ENCODE data around the gene PLA2G4E. TPM values are rescaled to one million over a fixed set of nuclear protein-coding genes. Genes with fewer than 3 reads are reported as not detected.

PLA2G4E gene
- total and polyA plus RNA-seq, 2 experiments from 2014 or later = not detected

DNA sequence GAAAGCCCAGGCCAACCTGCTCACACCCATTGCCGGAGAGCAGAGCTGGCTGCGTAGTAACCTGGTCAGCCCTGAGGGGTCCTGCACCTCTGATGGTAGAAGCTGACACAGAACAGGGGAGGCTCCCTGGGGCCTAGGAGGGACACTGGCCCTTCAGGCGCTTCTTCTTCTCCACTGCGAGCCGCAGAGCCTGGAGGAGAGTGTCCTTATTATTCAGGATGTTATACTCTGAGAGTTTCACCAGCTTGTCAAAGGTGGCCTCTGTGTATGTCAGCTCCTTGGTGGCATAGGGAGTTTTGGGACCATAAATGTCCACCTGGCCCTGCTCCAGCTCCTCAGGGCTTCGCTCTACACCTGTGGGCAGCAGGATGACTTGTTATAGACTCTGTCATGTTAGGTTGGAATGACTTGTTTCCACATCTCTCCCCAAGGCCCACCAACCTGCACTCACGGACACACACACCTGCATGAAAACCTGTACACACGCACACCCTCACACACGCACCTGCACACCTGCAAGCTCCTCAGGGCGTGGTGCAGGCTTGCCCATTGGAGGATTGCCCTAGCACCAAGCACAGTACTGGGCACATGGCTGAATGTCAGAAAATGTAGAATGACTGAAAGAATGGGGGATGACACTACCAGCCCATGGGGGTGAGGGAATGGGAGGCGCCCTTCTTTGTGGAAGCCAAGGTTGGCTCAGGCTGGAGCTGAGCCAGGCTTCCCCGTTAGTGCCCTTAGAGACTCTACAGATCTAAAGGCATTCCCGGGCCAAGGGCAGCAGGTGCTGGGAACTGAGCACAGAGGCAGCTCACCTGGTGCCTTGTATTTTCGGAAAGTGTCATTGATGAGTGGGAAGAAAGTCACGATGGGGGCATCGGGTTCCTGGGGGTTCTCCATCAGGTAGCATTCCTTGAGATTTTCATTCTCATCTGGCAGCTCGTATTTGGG is 36.9 kb downstream of the PLA2G4E start:
- Histone ChIP-seq H3K27me3 (ENCODE audit: insufficient read depth) (no peaks in the 10 kb centered on the region), H3K79me2 (replicated peaks; ENCODE audit: insufficient read depth) (no peaks in the 10 kb centered on the region), H2AFZ (no peak overlapping the region), H4K20me1 (replicated peaks; ENCODE audit: insufficient read depth) (no peaks in the 10 kb centered on the region), H3K27ac (ENCODE audit: low read depth) (no peak overlapping the region), H3K4me1 (ENCODE audit: insufficient read depth) (peaks cover 13% of the 10 kb centered on the region), H3K36me3 (ENCODE audit: insufficient read depth) (no peaks in the 10 kb centered on the region), H3F3A (replicated peaks; ENCODE audit: low read depth) (no peaks in the 10 kb centered on the region), H3K4me3 (no peak overlapping the region), H3K4me2 (no peak overlapping the region), H3K9me2 (ENCODE audit: insufficient read depth) (no peaks in the 10 kb centered on the region)
- H3K36me3 Mint-ChIP-seq (ENCODE audit: low read depth) = no peaks in the 10 kb centered on the region
- H3K27me3 Mint-ChIP-seq (ENCODE audit: insufficient read depth, low read depth, poor library complexity) = peaks cover 10% of the 10 kb centered on the region
- H3K4me1 Mint-ChIP-seq = peaks cover 19% of the 10 kb centered on the region
- no peaks in the 10 kb centered on the region for H3K9me3 Mint-ChIP-seq
- H3K4me3 Mint-ChIP-seq = no peak overlapping the region
- ATAC-seq = peak; percentile 14; the same call in 1 of the 3 replicates
- DNase-seq (ENCODE audit: low spot score) = no peak
- TF ChIP-seq, protein P1, sequence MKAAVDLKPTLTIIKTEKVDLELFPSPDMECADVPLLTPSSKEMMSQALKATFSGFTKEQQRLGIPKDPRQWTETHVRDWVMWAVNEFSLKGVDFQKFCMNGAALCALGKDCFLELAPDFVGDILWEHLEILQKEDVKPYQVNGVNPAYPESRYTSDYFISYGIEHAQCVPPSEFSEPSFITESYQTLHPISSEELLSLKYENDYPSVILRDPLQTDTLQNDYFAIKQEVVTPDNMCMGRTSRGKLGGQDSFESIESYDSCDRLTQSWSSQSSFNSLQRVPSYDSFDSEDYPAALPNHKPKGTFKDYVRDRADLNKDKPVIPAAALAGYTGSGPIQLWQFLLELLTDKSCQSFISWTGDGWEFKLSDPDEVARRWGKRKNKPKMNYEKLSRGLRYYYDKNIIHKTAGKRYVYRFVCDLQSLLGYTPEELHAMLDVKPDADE (IDR thresholded peaks at IDR 0.05) = no peak
- TF ChIP-seq POLR2AphosphoS5 (IDR thresholded peaks at IDR 0.05; ENCODE audit: low read depth) (no peak), ZNF331 (CRISPR knock-in tag; IDR thresholded peaks at IDR 0.05; ENCODE audit: low read depth) (no peak), JUNB (IDR thresholded peaks at IDR 0.05; ENCODE audit: unreplicated experiment) (no peak), EZH2phosphoT487 (IDR thresholded peaks at IDR 0.05; ENCODE audit: unreplicated experiment) (no peak), CREB1 (CRISPR knock-in tag; IDR thresholded peaks at IDR 0.05; ENCODE audit: low read depth) (no peak), NANOG (IDR thresholded peaks at IDR 0.05; ENCODE audit: borderline replicate concordance) (no peak), STAT1 (IDR thresholded peaks at IDR 0.05; ENCODE audit: unreplicated experiment) (no peak), EZH2 (IDR thresholded peaks at IDR 0.05; ENCODE audit: low read depth, unreplicated experiment) (no peak)
- TF ChIP-seq, protein P2, sequence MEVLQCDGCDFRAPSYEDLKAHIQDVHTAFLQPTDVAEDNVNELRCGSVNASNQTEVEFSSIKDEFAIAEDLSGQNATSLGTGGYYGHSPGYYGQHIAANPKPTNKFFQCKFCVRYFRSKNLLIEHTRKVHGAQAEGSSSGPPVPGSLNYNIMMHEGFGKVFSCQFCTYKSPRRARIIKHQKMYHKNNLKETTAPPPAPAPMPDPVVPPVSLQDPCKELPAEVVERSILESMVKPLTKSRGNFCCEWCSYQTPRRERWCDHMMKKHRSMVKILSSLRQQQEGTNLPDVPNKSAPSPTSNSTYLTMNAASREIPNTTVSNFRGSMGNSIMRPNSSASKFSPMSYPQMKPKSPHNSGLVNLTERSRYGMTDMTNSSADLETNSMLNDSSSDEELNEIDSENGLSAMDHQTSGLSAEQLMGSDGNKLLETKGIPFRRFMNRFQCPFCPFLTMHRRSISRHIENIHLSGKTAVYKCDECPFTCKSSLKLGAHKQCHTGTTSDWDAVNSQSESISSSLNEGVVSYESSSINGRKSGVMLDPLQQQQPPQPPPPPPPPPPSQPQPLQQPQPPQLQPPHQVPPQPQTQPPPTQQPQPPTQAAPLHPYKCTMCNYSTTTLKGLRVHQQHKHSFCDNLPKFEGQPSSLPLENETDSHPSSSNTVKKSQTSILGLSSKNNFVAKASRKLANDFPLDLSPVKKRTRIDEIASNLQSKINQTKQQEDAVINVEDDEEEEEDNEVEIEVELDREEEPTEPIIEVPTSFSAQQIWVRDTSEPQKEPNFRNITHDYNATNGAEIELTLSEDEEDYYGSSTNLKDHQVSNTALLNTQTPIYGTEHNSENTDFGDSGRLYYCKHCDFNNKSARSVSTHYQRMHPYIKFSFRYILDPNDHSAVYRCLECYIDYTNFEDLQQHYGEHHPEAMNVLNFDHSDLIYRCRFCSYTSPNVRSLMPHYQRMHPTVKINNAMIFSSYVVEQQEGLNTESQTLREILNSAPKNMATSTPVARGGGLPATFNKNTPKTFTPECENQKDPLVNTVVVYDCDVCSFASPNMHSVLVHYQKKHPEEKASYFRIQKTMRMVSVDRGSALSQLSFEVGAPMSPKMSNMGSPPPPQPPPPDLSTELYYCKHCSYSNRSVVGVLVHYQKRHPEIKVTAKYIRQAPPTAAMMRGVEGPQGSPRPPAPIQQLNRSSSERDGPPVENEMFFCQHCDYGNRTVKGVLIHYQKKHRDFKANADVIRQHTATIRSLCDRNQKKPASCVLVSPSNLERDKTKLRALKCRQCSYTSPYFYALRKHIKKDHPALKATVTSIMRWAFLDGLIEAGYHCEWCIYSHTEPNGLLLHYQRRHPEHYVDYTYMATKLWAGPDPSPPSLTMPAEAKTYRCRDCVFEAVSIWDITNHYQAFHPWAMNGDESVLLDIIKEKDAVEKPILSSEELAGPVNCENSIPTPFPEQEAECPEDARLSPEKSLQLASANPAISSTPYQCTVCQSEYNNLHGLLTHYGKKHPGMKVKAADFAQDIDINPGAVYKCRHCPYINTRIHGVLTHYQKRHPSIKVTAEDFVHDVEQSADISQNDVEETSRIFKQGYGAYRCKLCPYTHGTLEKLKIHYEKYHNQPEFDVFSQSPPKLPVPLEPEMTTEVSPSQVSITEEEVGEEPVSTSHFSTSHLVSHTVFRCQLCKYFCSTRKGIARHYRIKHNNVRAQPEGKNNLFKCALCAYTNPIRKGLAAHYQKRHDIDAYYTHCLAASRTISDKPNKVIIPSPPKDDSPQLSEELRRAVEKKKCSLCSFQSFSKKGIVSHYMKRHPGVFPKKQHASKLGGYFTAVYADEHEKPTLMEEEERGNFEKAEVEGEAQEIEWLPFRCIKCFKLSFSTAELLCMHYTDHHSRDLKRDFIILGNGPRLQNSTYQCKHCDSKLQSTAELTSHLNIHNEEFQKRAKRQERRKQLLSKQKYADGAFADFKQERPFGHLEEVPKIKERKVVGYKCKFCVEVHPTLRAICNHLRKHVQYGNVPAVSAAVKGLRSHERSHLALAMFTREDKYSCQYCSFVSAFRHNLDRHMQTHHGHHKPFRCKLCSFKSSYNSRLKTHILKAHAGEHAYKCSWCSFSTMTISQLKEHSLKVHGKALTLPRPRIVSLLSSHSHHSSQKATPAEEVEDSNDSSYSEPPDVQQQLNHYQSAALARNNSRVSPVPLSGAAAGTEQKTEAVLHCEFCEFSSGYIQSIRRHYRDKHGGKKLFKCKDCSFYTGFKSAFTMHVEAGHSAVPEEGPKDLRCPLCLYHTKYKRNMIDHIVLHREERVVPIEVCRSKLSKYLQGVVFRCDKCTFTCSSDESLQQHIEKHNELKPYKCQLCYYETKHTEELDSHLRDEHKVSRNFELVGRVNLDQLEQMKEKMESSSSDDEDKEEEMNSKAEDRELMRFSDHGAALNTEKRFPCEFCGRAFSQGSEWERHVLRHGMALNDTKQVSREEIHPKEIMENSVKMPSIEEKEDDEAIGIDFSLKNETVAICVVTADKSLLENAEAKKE (CRISPR knock-in tag; IDR thresholded peaks at IDR 0.05) = no peak
- TF ChIP-seq, protein P3, sequence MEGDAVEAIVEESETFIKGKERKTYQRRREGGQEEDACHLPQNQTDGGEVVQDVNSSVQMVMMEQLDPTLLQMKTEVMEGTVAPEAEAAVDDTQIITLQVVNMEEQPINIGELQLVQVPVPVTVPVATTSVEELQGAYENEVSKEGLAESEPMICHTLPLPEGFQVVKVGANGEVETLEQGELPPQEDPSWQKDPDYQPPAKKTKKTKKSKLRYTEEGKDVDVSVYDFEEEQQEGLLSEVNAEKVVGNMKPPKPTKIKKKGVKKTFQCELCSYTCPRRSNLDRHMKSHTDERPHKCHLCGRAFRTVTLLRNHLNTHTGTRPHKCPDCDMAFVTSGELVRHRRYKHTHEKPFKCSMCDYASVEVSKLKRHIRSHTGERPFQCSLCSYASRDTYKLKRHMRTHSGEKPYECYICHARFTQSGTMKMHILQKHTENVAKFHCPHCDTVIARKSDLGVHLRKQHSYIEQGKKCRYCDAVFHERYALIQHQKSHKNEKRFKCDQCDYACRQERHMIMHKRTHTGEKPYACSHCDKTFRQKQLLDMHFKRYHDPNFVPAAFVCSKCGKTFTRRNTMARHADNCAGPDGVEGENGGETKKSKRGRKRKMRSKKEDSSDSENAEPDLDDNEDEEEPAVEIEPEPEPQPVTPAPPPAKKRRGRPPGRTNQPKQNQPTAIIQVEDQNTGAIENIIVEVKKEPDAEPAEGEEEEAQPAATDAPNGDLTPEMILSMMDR (conservative IDR thresholded peaks at IDR 0.05; ENCODE audit: low read depth in 2 of 2) = no peak
- TF ChIP-seq, protein P4, sequence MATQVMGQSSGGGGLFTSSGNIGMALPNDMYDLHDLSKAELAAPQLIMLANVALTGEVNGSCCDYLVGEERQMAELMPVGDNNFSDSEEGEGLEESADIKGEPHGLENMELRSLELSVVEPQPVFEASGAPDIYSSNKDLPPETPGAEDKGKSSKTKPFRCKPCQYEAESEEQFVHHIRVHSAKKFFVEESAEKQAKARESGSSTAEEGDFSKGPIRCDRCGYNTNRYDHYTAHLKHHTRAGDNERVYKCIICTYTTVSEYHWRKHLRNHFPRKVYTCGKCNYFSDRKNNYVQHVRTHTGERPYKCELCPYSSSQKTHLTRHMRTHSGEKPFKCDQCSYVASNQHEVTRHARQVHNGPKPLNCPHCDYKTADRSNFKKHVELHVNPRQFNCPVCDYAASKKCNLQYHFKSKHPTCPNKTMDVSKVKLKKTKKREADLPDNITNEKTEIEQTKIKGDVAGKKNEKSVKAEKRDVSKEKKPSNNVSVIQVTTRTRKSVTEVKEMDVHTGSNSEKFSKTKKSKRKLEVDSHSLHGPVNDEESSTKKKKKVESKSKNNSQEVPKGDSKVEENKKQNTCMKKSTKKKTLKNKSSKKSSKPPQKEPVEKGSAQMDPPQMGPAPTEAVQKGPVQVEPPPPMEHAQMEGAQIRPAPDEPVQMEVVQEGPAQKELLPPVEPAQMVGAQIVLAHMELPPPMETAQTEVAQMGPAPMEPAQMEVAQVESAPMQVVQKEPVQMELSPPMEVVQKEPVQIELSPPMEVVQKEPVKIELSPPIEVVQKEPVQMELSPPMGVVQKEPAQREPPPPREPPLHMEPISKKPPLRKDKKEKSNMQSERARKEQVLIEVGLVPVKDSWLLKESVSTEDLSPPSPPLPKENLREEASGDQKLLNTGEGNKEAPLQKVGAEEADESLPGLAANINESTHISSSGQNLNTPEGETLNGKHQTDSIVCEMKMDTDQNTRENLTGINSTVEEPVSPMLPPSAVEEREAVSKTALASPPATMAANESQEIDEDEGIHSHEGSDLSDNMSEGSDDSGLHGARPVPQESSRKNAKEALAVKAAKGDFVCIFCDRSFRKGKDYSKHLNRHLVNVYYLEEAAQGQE (IDR thresholded peaks at IDR 0.05; ENCODE audit: unreplicated experiment) = no peak
- H3K27ac Mint-ChIP-seq = no peak overlapping the region
